DOHH2 (cell line): ENCODE data around the gene DNAJB12.

Experiments used
- H3F3A ChIP-seq: fragments of 200-600 bp; sonication (generic), shearing (Covaris generic); 2 replicates; pipeline ENCODE4 v1.6.0; 2016; ENCODE audit warnings: antibody characterized with exemption, mild to moderate bottlenecking; ENCODE audit not compliant: control insufficient read depth, insufficient read depth
- H3K27ac ChIP-seq: fragments of 200-600 bp; sonication (generic); 2 replicates; pipeline ENCODE4 v1.5.1; 2014; ENCODE audit warnings: low read depth, mild to moderate bottlenecking, low read length, moderate library complexity
- H3K27me3 ChIP-seq: fragments of 200-600 bp; sonication (generic); 2 replicates; pipeline ENCODE4 v1.6.1; 2014; ENCODE audit warnings: mild to moderate bottlenecking, low read length, mixed read lengths; ENCODE audit not compliant: control insufficient read depth
- H3K36me3 ChIP-seq: fragments of 200-600 bp; sonication (generic); 2 replicates; pipeline ENCODE4 v1.6.1; 2014; ENCODE audit warnings: mild to moderate bottlenecking, low read length, moderate library complexity, mixed read lengths; ENCODE audit not compliant: control insufficient read depth
- H3K4me1 ChIP-seq: fragments of 200-600 bp; sonication (generic); 2 replicates; pipeline ENCODE4 v1.6.1; 2014; ENCODE audit warnings: mild to moderate bottlenecking, low read length, mixed read lengths; ENCODE audit not compliant: control insufficient read depth
- H3K4me2 ChIP-seq: fragments of 200-600 bp; sonication (generic); 2 replicates; pipeline ENCODE4 v1.6.0; 2014; ENCODE audit warnings: mild to moderate bottlenecking, low read length, moderate library complexity
- H3K4me3 ChIP-seq: fragments of 200-600 bp; sonication (generic); 2 replicates; pipeline ENCODE4 v1.5.1; 2014; ENCODE audit warnings: mild to moderate bottlenecking, low read length, mixed read lengths
- H3K79me2 ChIP-seq: fragments of 200-600 bp; sonication (generic); 2 replicates; pipeline ENCODE4 v1.6.1; 2014; ENCODE audit warnings: mild to moderate bottlenecking, low read length, mixed read lengths; ENCODE audit not compliant: control insufficient read depth
- H3K9me2 ChIP-seq: fragments of 200-600 bp; sonication (generic); replicated peaks from 2 replicates; pipeline ENCODE4 v1.6.1; 2014; ENCODE audit warnings: mild to moderate bottlenecking, low read length, mixed read lengths; ENCODE audit not compliant: control insufficient read depth
- H3K9me3 ChIP-seq: fragments of 200-600 bp; sonication (generic); 2 replicates; pipeline ENCODE4 v1.6.1; 2014; ENCODE audit warnings: antibody characterized with exemption, low read length, mixed read lengths; ENCODE audit not compliant: control insufficient read depth, insufficient read depth
- H4K20me1 ChIP-seq: fragments of 200-600 bp; sonication (generic); 2 replicates; pipeline ENCODE4 v1.6.0; 2014; ENCODE audit warnings: low read depth, mild to moderate bottlenecking, antibody characterized with exemption, low read length, moderate library complexity; ENCODE audit not compliant: control insufficient read depth, insufficient read depth
- CTCF ChIP-seq: fragments of 200-600 bp; sonication (generic); IDR thresholded peaks from one replicate; pipeline ENCODE4 v1.5.1; 2014; ENCODE audit warnings: antibody characterized with exemption, mild to moderate bottlenecking, low read depth, low read length; ENCODE audit not compliant: poor library complexity, severe bottlenecking
- EZH2phosphoT487 ChIP-seq: fragments of 200-600 bp; sonication (generic); IDR thresholded peaks from 2 replicates; pipeline ENCODE4 v1.6.1; 2017; ENCODE audit warnings: borderline replicate concordance, mild to moderate bottlenecking, antibody characterized with exemption, low read length, moderate library complexity, mixed read lengths

Gene DNAJB12

GRCh38 chr10:72292223-72292691, 62.5 kb downstream of the DNAJB12 start:
- H3K27me3 ChIP-seq = no peaks in the 10 kb centered on the region
- H3K9me3 ChIP-seq = no peaks in the 10 kb centered on the region
- H3K79me2 ChIP-seq = no peaks in the 10 kb centered on the region
- no peaks in the 10 kb centered on the region for H3K36me3 ChIP-seq
- H3K9me2 ChIP-seq = no peaks in the 10 kb centered on the region
- peaks cover 19% of the 10 kb centered on the region for H3K4me1 ChIP-seq
- no peak overlapping the region for H3K27ac ChIP-seq
- H3K4me3 ChIP-seq = no peak overlapping the region
- peaks cover 5% of the 10 kb centered on the region; the same call in 1 of the 2 replicates for H3F3A ChIP-seq
- H3K4me2 ChIP-seq = no peak overlapping the region
- TF ChIP-seq EZH2phosphoT487 = no peak
- no peak for TF ChIP-seq CTCF
- H4K20me1 ChIP-seq = no peaks in the 10 kb centered on the region

- Histone ChIP-seq H4K20me1 (no peaks in the 10 kb centered on the region), H3K4me3 (no peak overlapping the region), H3K9me3 (no peaks in the 10 kb centered on the region), H3K79me2 (no peaks in the 10 kb centered on the region), H3K9me2 (no peaks in the 10 kb centered on the region), H3K27ac (no peak overlapping the region), H3K4me1 (peaks cover 13% of the 10 kb centered on the region), H3K36me3 (no peaks in the 10 kb centered on the region), H3K27me3 (no peaks in the 10 kb centered on the region), H3K4me2 (no peak overlapping the region), H3F3A (peaks cover 13% of the 10 kb centered on the region; the same call in 1 of the 2 replicates)
- no peak for TF ChIP-seq CTCF
- no peak for TF ChIP-seq EZH2phosphoT487
Observed at GRCh38 chr10:72291019-72291532, 63.6 kb downstream of the DNAJB12 start.

GRCh38 chr10:72285972-72286521, 68.7 kb downstream of the DNAJB12 start:
- no peaks in the 10 kb centered on the region for H3K9me2 ChIP-seq
- H3K9me3 ChIP-seq = no peaks in the 10 kb centered on the region
- H3F3A ChIP-seq = peaks cover 15% of the 10 kb centered on the region
- peaks cover 27% of the 10 kb centered on the region for H3K4me1 ChIP-seq
- 0 out of 2 replicates have a peak overlapping the region, but pooled peaks have one; percentile 1 for H3K27ac ChIP-seq
- H4K20me1 ChIP-seq = no peaks in the 10 kb centered on the region
- H3K4me2 ChIP-seq = peak overlapping the region; percentile 47
- no peaks in the 10 kb centered on the region for H3K27me3 ChIP-seq
- TF ChIP-seq CTCF (no peak), EZH2phosphoT487 (no peak)
- H3K79me2 ChIP-seq = no peaks in the 10 kb centered on the region
- peak overlapping the region; percentile 25; the same call in 1 of the 2 replicates for H3K4me3 ChIP-seq
- no peaks in the 10 kb centered on the region for H3K36me3 ChIP-seq
